Mucosa of descending colon (tissue), 3 donors: ENCODE results near the gene C1RL. TPM values are rescaled to one million over a fixed set of nuclear protein-coding genes. Genes with fewer than 3 reads are reported as not detected.

Experiments
- ATAC-seq: fragments of 200-7000 bp; cut with Tn5 transposase; one replicate; pipeline ENCODE4 v1.9.1; 2020; ENCODE audit warnings: mild to moderate bottlenecking, moderate library complexity
- DNase-seq, 3 donors: peaks; one replicate each; pipeline ENCODE4 v3.0.0-alpha.2; 2020
- H3K36me3 ChIP-seq: fragments of 200-600 bp; one replicate; pipeline ENCODE4 v1.8.0; 2021; ENCODE audit warnings: low read depth, mild to moderate bottlenecking
- H3K4me1 ChIP-seq: fragments of 200-600 bp; one replicate; pipeline ENCODE4 v1.8.0; 2021; ENCODE audit warnings: low read depth, mild to moderate bottlenecking
- H3K4me3 ChIP-seq: fragments of 200-600 bp; one replicate; pipeline ENCODE4 v1.8.0; 2021; ENCODE audit warnings: mild to moderate bottlenecking
- H3K9me3 ChIP-seq: fragments of 200-600 bp; one replicate; pipeline ENCODE4 v1.8.0; 2021; ENCODE audit warnings: mild to moderate bottlenecking
- CTCF ChIP-seq: fragments of 200-600 bp; IDR thresholded peaks from one replicate; pipeline ENCODE4 v1.8.0; 2022; ENCODE audit warnings: antibody characterized with exemption, mild to moderate bottlenecking
- intact Hi-C, 2 donors: fragments of 100-400 bp; cut with DNase I in 1 of 2; cut with micrococcal nuclease in 1 of 2; formaldehyde crosslinking; loops; one replicate each; pipeline versions ENCODE4 v1.11.0 to v1.11.1; 2022; cut with DNase I, micrococcal nuclease
- total RNA-seq, 3 donors: library from RNA; stranded (reverse); fragmentation: NEBNext Ultra II Directional in 2 of 3; extraction: Animal tissue kit (Norgen Biotek cat#: 25700) in 2 of 3; gene quantifications; one replicate each; pipeline versions ENCODE4 v1.2.1 to v1.2.4, GENCODE V29; 2021 to 2023
- donor health status: DM: no; HTN: no; CAD: no; lungs with moderate emphysema.
- donor health status: DM: no; HTN: no; CAD: no.
- donor health status: DM: no; HTN: yes; CAD: no.

Gene C1RL
- total RNA-seq, 3 donors from 2014 or later, result 47.5 to 61.4 (median 49.4) TPM

- no peaks in the 10 kb centered on the region for H3K4me1 ChIP-seq
- no peaks in the 10 kb centered on the region for H3K9me3 ChIP-seq
- DNase-seq (no peak), ATAC-seq (no peak)
- intact Hi-C loops, result no loop called here
- TF ChIP-seq CTCF, result no peak
- no peak overlapping the region for H3K4me3 ChIP-seq
- H3K36me3 ChIP-seq, result no peaks in the 10 kb centered on the region
Observed at GRCh38 chr12:7117670-7118069, 8.7 kb upstream of the C1RL start.

DNA sequence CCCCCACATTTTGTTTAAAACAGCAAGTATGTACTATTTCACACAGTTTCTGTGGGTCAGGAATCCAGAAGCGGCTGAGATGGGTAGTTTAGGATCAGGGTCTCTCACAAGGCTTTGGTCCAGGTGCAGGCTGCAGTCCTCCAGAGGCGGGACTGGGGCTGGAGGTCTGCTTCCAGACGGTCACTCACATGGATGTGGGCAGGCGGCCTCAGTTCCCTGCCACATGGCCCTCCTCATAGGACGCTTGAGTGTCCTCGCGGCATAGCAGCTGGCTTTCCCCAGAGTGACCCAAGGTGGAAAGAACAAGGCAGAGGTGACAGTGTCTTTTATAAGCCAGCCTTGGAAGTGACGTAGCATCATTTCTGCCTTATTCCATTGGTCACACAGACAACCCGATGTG, 7.9 kb upstream of the C1RL start:
- no peaks in the 10 kb centered on the region for H3K36me3 ChIP-seq
- DNase-seq (no peak), ATAC-seq (no peak)
- TF ChIP-seq CTCF, result no peak
- intact Hi-C loops, result no loop called here
- H3K9me3 ChIP-seq, result no peaks in the 10 kb centered on the region
- no peaks in the 10 kb centered on the region for H3K4me1 ChIP-seq
- no peak overlapping the region for H3K4me3 ChIP-seq

GRCh38 chr12:7116196-7116595, 7.2 kb upstream of the C1RL start:
- Histone ChIP-seq H3K4me3 (no peak overlapping the region), H3K9me3 (no peaks in the 10 kb centered on the region), H3K4me1 (no peaks in the 10 kb centered on the region), H3K36me3 (no peaks in the 10 kb centered on the region)
- ATAC-seq, result no peak
- intact Hi-C loops, result no loop called here
- DNase-seq, result no peak
- TF ChIP-seq CTCF, result no peak

DNA sequence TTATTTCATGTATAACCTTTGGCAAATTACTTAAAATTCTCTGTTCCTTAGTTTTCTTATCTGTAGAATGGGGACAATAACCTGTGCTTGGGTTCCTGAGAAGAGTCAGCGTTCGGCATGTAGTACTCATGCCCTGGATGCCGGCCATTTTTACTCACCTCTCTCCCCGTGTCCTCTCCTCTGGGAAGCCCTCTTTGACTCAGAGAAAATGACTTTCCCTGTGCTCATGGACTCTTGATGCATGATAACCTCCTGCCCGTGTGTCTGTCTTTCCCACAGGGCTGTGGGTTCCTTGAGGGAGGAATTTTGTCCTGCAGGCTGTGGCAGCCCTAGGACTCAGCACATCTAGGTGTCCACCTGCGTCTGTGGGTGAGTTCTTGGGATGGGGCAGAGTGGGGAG, 5.8 kb upstream of the C1RL start:
- H3K9me3 ChIP-seq, result no peaks in the 10 kb centered on the region
- no peak for TF ChIP-seq CTCF
- ATAC-seq (no peak), DNase-seq (no peak)
- no peak overlapping the region for H3K4me3 ChIP-seq
- H3K4me1 ChIP-seq, result no peaks in the 10 kb centered on the region
- H3K36me3 ChIP-seq, result no peaks in the 10 kb centered on the region
- intact Hi-C loops, result no loop called here

GRCh38 chr12:7114008-7114407, 5.0 kb upstream of the C1RL start:
- Histone ChIP-seq H3K9me3 (no peaks in the 10 kb centered on the region), H3K36me3 (no peaks in the 10 kb centered on the region), H3K4me3 (no peak overlapping the region), H3K4me1 (no peaks in the 10 kb centered on the region)
- TF ChIP-seq CTCF, result no peak
- intact Hi-C loops, result no loop called here
- DNase-seq, result no peak
- no peak for ATAC-seq

- peak; percentile 84 for TF ChIP-seq CTCF
- Histone ChIP-seq H3K4me1 (no peaks in the 10 kb centered on the region), H3K9me3 (no peaks in the 10 kb centered on the region), H3K4me3 (no peak overlapping the region), H3K36me3 (no peaks in the 10 kb centered on the region)
- peak; percentile 10 for ATAC-seq
- intact Hi-C loops, result no loop called here
- DNase-seq, result peak in 1 of 3 donors; percentile 42
Observed at GRCh38 chr12:7113389-7113871, 4.4 kb upstream of the C1RL start.
